Suprapubic skin (tissue), 3 donors: ENCODE data around the gene FOSB.

Experiments
- CTCF ChIP-seq, 2 donors: fragments of 200-600 bp in 1 of 2; fragments of 450-650 bp in 1 of 2; sonication (generic) in 1 of 2; IDR thresholded peaks; one replicate each; pipeline ENCODE4 v1.5.1; 2016 to 2019; ENCODE audit warnings: antibody characterized with exemption in 2 of 2, mild to moderate bottlenecking in 1 of 2, moderate library complexity in 1 of 2
- EP300 ChIP-seq: sonication (generic); formaldehyde crosslinking; IDR thresholded peaks from one replicate; pipeline ENCODE4 v1.6.1; 2017; ENCODE audit warnings: antibody characterized with exemption
- POLR2A ChIP-seq, 2 donors: fragments of 450-650 bp; IDR thresholded peaks; one replicate each; pipeline ENCODE4 v1.6.1; 2017; ENCODE audit warnings: antibody characterized with exemption in 2 of 2, mild to moderate bottlenecking in 2 of 2, moderate library complexity in 2 of 2

- TF ChIP-seq CTCF (IDR thresholded peaks at IDR 0.05): no peak
- TF ChIP-seq EP300: no peak
- TF ChIP-seq POLR2A (IDR thresholded peaks at IDR 0.05): no peak
These were observed 15.2 kb downstream of the FOSB start for GRCh38 chr19:45483033-45483432.
